ENCODE measurements around the gene UGP2. TPM values are rescaled to one million over a fixed set of nuclear protein-coding genes. Genes with fewer than 3 reads are reported as not detected.
A peak's percentile ranks its signal among the peaks of the same experiment; 100 is the strongest.

Gene UGP2
- polyA plus RNA-seq, 3 donors: 22.3 to 71.8 (median 49.9) TPM

- H3K36me3 Mint-ChIP-seq: peaks cover 59 to 74% of the 10 kb centered on the region in 2 donors
- H3K9me3 Mint-ChIP-seq: no peaks in the 10 kb centered on the region
- H3K27ac ChIP-seq (ENCODE audit: low read depth in 1 of 2, low read length in 2 of 2): peak overlapping the region in 1 of 2 donors; percentile 17
- H3K4me1 ChIP-seq (ENCODE audit: control insufficient read depth in 1 of 2, insufficient read depth in 2 of 2, low read length in 2 of 2): no peaks in the 10 kb centered on the region
- H3K79me2 ChIP-seq (ENCODE audit: insufficient read depth, low read length): peaks cover 47% of the 10 kb centered on the region
- peaks cover 52% of the 10 kb centered on the region for H4K20me1 ChIP-seq (ENCODE audit: insufficient read depth, low read length)
- no CpG with 5 or more reads among the region's 1 CpG for WGBS (ENCODE audit: insufficient coverage)
- H3K4me1 Mint-ChIP-seq: peaks cover 5% of the 10 kb centered on the region
- no peak overlapping the region for H3K4me3 Mint-ChIP-seq
- no peak for DNase-seq
- H3K4me3 ChIP-seq (replicated peaks in 1 of 3; ENCODE audit: low read depth in 2 of 3, low read length in 3 of 3): no peak overlapping the region
- TF ChIP-seq CTCF (IDR thresholded peaks at IDR 0.05): no peak
- no peak overlapping the region for H2AFZ ChIP-seq (ENCODE audit: insufficient read depth, low read depth, low read length, poor library complexity, severe bottlenecking)
- no peaks in the 10 kb centered on the region for H3K27me3 ChIP-seq (ENCODE audit: control insufficient read depth in 2 of 2, insufficient read depth in 2 of 2, low read length in 2 of 2)
- H3K9me3 ChIP-seq (replicated peaks in 1 of 2; ENCODE audit: control insufficient read depth in 1 of 2, insufficient read depth in 1 of 2, low read length in 2 of 2): no peaks in the 10 kb centered on the region
- intact Hi-C loops (cut with micrococcal nuclease): loop anchor here (5.0 kb wide), 2 partner anchors 166 to 1406 kb away; no protein-coding TSS in a partner anchor
- H3K27me3 Mint-ChIP-seq (ENCODE audit: low read depth in 3 of 3): no peaks in the 10 kb centered on the region
- no peak overlapping the region for H3K4me2 ChIP-seq (replicated peaks; ENCODE audit: extremely low read depth, low read length, poor library complexity, severe bottlenecking)
- H3K27ac Mint-ChIP-seq: peak overlapping the region in 1 of 7 donors; percentile 16
- no peak overlapping the region for H3K9ac ChIP-seq (ENCODE audit: insufficient read depth, low read length, poor library complexity, severe bottlenecking)
- peaks cover 71 to 91% of the 10 kb centered on the region in 2 donors for H3K36me3 ChIP-seq (replicated peaks in 1 of 2; ENCODE audit: control insufficient read depth in 1 of 2, insufficient read depth in 2 of 2, low read length in 2 of 2)
Observed at GRCh38 chr2:63863707-63864106, 22.0 kb downstream of the UGP2 start.

- Histone ChIP-seq H2AFZ (ENCODE audit: insufficient read depth, low read depth, low read length, poor library complexity, severe bottlenecking) (no peak overlapping the region), H3K4me3 (replicated peaks in 1 of 3; ENCODE audit: low read depth in 2 of 3, low read length in 3 of 3) (no peak overlapping the region), H3K27me3 (ENCODE audit: control insufficient read depth in 2 of 2, insufficient read depth in 2 of 2, low read length in 2 of 2) (no peaks in the 10 kb centered on the region), H3K79me2 (ENCODE audit: insufficient read depth, low read length) (peaks cover 61% of the 10 kb centered on the region), H3K36me3 (replicated peaks in 1 of 2; ENCODE audit: control insufficient read depth in 1 of 2, insufficient read depth in 2 of 2, low read length in 2 of 2) (peaks cover 61 to 89% of the 10 kb centered on the region in 2 donors), H3K9ac (ENCODE audit: insufficient read depth, low read length, poor library complexity, severe bottlenecking) (no peak overlapping the region), H3K4me2 (replicated peaks; ENCODE audit: extremely low read depth, low read length, poor library complexity, severe bottlenecking) (no peak overlapping the region), H4K20me1 (ENCODE audit: insufficient read depth, low read length) (peaks cover 52% of the 10 kb centered on the region), H3K9me3 (replicated peaks in 1 of 2; ENCODE audit: control insufficient read depth in 1 of 2, insufficient read depth in 1 of 2, low read length in 2 of 2) (no peaks in the 10 kb centered on the region), H3K27ac (ENCODE audit: low read depth in 1 of 2, low read length in 2 of 2) (peak overlapping the region in 1 of 2 donors; percentile 26), H3K4me1 (ENCODE audit: control insufficient read depth in 1 of 2, insufficient read depth in 2 of 2, low read length in 2 of 2) (no peaks in the 10 kb centered on the region)
- no peak for TF ChIP-seq CTCF (IDR thresholded peaks at IDR 0.05)
- no peaks in the 10 kb centered on the region for H3K9me3 Mint-ChIP-seq
- no peak overlapping the region for H3K4me3 Mint-ChIP-seq
- H3K4me1 Mint-ChIP-seq: peaks cover 5% of the 10 kb centered on the region
- peaks cover 51 to 68% of the 10 kb centered on the region in 2 donors for H3K36me3 Mint-ChIP-seq
- DNase-seq: no peak
- H3K27me3 Mint-ChIP-seq (ENCODE audit: low read depth in 3 of 3): no peaks in the 10 kb centered on the region
- H3K27ac Mint-ChIP-seq: peak overlapping the region in 1 of 7 donors; percentile 52
- 100% methylated on average over 1 of the region's 6 CpGs for WGBS (ENCODE audit: insufficient coverage)
- intact Hi-C loops (cut with micrococcal nuclease): no loop called here
Observed at GRCh38 chr2:63865159-63865799, 23.6 kb downstream of the UGP2 start.
